Dermis blood vessel endothelial cell (primary cell): ENCODE results near the gene MCF2L2. TPM values are rescaled to one million over a fixed set of nuclear protein-coding genes. Genes with fewer than 3 reads are reported as not detected.

Experiments used
- DNase-seq: peaks from one replicate; pipeline ENCODE4 v3.0.0; 2010
- total RNA-seq: library from RNA; depleted of rRNA; stranded (reverse); fragments of >200 nt; gene quantifications from 2 replicates; pipeline ENCODE4 v1.2.3, GENCODE V29; 2014

MCF2L2 gene
- total RNA-seq, 1 donor from 2014 or later, result 0.34 TPM

DNA sequence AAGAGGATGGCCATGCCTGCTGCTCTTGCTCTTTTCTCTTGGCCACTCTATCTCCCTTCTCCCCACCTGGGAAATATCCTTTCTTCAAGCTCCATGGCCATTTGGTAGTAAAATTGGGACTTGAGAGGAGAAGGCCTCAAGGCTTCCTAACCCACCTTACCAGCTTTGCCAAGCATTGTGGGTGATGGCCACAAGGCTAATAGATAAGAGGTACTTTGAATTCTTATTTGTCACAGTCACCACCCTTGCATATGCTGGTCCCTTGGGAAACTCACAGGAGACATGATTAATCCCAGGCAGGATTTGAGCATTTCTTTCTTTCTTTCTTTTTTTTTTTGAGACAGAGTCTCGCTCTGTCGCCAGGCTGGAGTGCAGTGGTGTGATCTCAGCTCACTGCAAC, 138.2 kb downstream of the MCF2L2 start:
- no peak for DNase-seq

DNA sequence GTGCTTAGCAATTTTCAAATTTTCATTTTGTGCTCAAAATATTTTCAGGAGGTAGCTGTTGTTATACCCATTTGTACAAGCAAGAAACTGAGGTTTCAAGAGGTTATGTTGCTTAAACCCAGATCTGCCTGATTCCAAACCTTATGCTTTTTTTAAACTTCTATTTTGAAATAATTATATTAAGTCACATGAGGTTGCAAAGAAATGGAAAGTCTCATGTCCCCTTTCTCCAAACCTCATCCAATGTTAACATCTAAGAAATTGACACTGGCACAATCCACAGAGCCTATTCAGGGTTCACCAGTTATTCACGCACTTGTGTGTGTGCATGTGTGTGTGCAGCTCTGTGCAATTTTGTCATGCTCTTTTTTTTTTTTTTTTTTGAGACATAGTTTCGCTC, 140.3 kb downstream of the MCF2L2 start:
- DNase-seq, result no peak

GRCh38 chr3:183287301-183287971, 141.0 kb downstream of the MCF2L2 start:
- DNase-seq, result peak; percentile 80

DNA sequence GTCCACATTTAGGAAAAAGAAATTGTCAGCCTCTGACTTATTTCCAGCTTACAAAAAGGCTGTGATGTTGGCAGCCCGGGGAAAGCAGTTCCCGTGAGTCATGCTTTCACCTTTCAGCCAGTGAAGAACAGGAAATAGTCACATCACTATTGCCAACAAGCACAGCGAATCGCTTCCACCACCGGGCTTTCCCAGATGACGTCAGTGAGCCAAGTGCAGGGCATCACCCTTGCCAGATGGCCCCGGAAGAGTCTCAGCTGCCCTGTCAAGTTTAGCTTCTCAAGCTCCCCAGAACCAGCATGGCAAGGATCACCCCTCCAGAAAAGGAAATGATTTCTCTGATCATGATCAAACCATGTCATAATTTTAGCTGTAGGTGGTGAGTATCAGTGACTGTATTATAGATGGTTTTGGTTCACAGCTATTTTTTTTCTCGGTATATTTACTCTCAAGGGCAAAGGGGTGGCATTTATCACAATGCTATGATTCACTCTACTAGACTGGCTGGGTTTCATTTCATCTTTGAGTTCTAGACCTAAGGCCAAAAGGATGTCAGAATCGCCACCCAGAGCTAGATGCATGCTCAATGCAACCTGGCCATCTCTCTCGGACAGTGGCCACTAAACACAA, 142.5 kb downstream of the MCF2L2 start:
- peak; percentile 99 for DNase-seq

GRCh38 chr3:183285318-183285717, 143.1 kb downstream of the MCF2L2 start:
- peak; percentile 48 for DNase-seq

GRCh38 chr3:183284570-183284969, 143.8 kb downstream of the MCF2L2 start:
- no peak for DNase-seq

DNA sequence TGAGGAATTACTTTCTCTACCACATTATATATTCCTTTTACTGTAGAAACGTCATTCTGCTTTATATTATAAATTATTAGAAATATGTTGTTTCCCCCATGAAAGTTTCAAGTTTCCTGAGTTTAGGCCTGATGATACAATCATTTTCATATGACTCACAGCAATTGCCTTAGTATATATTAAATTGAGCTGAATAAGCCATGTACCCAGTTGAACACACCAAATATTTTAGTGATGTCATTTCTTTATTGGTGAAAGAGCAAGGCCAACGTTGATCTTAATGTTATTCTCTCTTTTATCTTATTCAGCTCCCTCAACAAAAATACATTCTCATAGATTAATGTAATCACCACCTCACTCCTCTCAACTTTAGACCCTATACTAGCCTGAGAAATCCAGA, 144.5 kb downstream of the MCF2L2 start:
- DNase-seq, result peak; percentile 25

DNA sequence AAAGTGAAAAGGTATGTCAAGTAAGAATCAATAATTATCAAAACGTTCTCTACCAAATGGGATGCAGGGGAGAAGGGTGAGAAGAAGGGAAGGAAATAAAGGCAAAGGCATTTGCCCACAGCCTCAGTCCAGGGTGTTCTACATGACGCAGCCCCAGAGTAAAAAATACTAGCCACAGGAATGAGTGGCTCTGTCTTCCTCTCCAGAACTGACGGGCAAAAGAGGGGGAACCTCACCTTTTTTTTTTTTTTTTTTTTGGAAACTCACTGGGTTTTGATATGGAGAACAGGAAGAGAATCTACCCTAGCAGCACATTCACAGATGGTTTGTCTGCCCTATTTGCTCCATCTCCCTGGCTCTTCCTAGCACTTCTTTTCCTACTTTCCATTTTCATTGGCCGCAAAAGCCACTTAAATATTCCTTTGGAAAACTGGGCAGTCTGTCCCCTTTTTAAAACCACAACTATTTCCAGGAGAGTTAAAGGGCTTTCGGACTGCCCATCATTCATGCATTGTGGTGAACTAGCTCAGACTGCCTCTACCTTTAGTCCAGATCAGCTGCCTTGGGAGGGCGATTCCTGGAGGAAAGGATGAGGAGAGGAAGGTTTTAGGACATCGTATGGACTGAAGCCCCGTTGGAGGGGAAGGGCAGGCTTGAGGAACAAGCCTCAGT, 147.2 kb downstream of the MCF2L2 start:
- DNase-seq, result no peak

- DNase-seq, result no peak
These were observed 149.0 kb downstream of the MCF2L2 start for GRCh38 chr3:183279371-183279770.

DNA sequence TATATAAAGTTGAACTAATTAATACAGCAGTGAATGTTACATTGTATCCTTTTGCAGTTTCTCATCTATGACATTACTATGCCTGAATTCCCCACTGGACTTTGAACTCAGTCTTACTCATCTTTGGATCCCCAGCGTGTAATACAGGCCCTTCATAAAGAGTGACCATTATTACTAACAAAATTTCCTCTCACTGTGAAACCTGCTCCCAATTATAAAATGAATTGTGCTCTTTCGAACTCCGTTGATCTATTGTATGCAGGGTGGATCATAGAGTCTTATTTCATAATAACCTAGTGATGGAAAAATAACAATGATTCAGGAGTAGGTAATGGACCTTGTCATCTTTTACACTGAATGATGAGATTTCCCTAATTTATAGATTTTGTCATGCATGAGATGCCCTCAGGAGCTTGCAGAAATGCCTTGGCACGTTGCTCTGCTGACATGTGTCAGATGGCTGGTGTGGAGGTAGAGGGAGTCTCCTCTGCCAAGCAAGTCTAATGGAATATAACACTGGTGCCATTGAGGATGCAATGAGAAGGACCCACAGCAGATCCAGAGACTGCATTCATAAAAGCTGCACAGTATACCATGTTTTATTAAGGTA, 149.8 kb downstream of the MCF2L2 start:
- no peak for DNase-seq

- DNase-seq, result no peak
These were observed 151.2 kb downstream of the MCF2L2 start for GRCh38 chr3:183277260-183277659.

DNA sequence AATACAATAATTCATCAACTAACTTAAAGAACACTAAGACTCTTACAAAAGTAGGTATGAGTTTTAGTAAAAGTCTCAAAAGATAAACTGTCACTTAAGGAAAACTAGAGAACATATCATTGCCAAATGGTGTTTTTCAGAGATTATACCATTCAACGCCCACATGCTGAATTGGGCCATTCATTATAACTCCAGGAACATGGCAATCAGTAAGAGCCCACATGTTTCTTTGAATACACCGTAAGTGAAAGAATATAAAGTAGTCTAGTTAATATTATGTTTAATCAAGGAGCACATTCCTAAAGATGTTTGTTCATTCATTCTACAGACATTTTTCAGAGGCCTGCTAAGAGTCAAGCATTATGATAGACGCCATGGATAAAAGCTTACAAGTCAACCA, 152.5 kb downstream of the MCF2L2 start:
- no peak for DNase-seq

DNA sequence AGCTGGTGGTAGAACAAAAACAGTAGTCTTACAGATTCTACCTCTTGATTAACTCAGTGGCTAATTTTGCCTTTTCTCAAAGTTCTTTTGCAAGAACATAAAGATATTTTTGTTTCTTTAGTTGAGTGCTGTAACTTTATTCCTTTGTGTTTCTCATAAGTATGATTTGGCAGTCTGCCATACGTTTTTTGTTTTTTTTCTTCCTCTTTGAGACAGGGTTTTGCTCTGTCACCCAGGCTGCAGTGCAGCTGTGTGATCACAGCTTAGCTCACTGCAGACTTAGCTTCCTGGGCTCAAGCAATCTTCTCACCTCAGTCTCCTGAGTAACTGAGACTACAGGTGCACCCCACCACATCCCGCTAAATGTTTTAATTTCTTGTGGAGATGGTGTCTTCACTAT, 153.0 kb downstream of the MCF2L2 start:
- DNase-seq, result peak; percentile 88

DNA sequence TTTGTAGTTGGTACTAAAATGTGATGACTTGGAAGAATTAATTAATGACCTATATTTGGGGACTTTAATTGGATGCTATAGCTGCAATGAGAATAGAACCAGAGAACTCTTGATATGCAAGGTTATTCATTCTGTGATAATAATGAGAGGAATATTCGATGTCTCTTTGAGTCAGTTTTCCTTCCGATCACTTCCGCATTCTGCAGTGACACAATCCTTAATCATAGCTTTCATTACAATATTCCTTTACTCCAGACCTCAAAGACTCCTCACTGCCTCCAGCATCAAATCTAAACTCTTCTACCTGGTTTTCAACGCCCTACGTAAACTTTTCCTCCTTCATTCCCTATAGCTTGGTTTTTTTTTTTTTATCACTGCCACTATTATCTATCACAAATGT, 153.8 kb downstream of the MCF2L2 start:
- DNase-seq, result peak; percentile 57

DNA sequence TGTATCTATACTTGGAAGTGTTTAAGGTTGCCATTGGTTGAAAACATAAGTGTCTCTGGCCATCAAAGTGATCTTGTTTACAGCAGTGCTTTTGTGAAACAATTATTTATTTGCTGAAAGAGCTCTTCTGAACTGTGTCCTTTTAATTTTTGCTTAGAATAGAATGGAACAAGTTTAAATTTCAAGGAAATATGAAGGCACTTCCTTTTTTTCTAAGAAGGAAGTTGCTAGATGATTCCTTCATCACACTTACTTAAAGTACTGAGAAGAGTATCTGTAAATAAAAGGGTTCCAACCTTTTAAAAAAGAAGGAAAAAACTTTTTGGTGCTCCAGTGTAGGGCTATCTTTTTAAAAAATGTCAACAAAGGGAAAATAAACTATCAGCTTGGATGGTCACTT, 155.6 kb downstream of the MCF2L2 start:
- no peak for DNase-seq

- DNase-seq, result no peak
These were observed 156.3 kb downstream of the MCF2L2 start for GRCh38 chr3:183272142-183272541.

DNA sequence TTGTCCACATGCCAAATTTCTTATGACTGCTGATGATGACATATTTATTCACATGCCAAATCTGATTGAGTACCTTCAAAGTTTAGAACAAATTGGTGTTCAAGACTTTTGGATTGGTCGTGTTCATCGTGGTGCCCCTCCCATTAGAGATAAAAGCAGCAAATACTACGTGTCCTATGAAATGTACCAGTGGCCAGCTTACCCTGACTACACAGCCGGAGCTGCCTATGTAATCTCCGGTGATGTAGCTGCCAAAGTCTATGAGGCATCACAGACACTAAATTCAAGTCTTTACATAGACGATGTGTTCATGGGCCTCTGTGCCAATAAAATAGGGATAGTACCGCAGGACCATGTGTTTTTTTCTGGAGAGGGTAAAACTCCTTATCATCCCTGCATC, 158.1 kb downstream of the MCF2L2 start:
- no peak for DNase-seq

- no peak for DNase-seq
These were observed 159.1 kb downstream of the MCF2L2 start for GRCh38 chr3:183269345-183269744.

GRCh38 chr3:183268366-183268765, 160.1 kb downstream of the MCF2L2 start:
- no peak for DNase-seq

GRCh38 chr3:183267140-183267539, 161.3 kb downstream of the MCF2L2 start:
- no peak for DNase-seq

DNA sequence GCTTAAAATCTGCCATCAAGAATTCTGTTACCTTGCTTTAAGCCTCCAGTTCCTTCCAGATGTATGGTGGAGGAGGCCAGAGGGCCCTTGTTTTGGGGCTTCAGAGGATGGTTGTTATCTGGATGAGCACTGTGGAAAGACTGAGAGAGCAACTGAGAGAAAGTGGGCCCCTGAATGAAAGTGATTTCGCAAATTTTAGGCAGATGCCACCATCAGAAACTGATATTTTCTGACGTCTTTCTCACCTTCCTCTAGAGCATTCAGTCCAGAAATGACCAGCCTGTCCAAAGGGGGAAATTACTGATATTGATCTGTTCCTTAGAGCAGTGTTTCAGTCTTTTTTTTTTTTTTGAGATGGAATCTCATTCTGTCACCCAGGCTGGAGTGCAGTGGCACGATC, 162.0 kb downstream of the MCF2L2 start:
- no peak for DNase-seq

DNA sequence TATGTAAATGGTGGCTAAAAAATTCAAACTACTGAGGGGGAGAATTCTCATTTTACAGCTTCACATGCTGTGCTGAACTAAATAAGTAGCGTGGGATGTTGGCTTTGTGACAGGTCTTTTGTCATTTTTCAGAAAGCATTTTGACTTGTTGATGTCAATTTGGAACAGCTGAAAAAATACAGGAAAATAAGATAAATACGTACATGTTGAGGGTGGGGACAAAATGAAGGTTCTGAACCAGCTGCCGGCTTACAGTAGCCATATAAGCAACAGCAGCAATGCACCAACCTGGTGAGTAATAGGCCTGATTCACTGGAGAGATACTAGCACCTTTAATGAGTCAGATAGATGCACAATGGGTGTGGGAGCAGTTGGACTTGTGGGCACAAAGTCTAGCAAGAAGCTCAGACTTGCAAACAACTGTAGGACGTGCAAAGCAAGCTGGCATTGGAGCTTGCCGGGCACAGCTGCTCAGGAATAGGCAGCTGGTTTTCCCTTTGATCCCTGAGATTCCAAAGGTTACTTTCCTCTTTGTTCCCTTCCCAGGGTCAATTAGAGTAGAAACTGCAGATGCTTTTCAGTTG, 162.5 kb downstream of the MCF2L2 start:
- DNase-seq, result peak; percentile 91

DNA sequence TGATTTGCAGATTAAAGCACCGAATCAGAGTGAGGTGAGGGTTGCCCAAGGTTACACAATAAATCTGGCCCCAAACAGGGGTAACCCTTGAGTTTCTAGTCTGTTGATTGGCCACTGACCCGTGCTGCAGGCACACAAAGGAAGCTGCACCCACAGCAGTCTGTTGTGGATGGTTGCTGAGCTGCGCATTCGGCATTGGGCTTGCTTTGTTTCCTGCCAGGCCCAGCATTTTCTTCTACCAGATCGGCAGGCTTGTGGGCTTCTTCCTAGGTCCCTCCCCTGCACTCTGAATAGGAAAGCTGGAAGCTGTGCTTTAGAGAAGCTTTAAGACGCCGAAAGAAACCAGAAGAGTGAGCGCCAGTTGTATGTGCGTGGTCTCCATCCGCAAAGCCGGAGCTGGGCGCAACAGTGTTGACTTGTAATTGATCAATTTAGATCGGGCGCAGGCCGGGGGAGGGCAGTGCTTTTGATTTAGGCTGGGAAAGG, 163.2 kb downstream of the MCF2L2 start:
- peak; percentile 59 for DNase-seq
